SU-DHL-6 (cell line): ENCODE measurements around the gene NLGN1.

Source experiments
- H2AFZ ChIP-seq: fragments of 200-600 bp; sonication (generic); 2 replicates; pipeline ENCODE4 v1.6.1; 2014; ENCODE audit warnings: low read depth, mild to moderate bottlenecking, moderate library complexity, mixed read lengths, antibody characterized with exemption, low read length; ENCODE audit not compliant: severe bottlenecking
- H3F3A ChIP-seq: fragments of 200-600 bp; shearing (Covaris generic); 2 replicates; pipeline ENCODE4 v1.6.0; 2016; ENCODE audit warnings: antibody characterized with exemption, mild to moderate bottlenecking; ENCODE audit not compliant: insufficient read depth
- H3K27ac ChIP-seq: fragments of 200-600 bp; sonication (generic); 2 replicates; pipeline ENCODE4 v1.5.1; 2016; ENCODE audit warnings: low read depth, mild to moderate bottlenecking, low read length, moderate library complexity, mixed read lengths
- H3K27me3 ChIP-seq: fragments of 200-600 bp; sonication (generic), shearing (Covaris generic); 2 replicates; pipeline ENCODE4 v1.6.0; 2014; ENCODE audit warnings: mild to moderate bottlenecking, low read length
- H3K36me3 ChIP-seq: fragments of 200-600 bp; sonication (generic); 2 replicates; pipeline ENCODE4 v1.6.1; 2014; ENCODE audit warnings: mild to moderate bottlenecking, low read length, mixed read lengths
- H3K4me2 ChIP-seq: fragments of 300-600, 200-600 bp; shearing (Covaris generic), sonication (generic); 2 replicates; pipeline ENCODE4 v1.6.0; 2014; ENCODE audit warnings: low read length, low read depth, mild to moderate bottlenecking; ENCODE audit not compliant: poor library complexity, severe bottlenecking
- H3K4me3 ChIP-seq: fragments of 200-600 bp; sonication (generic); 2 replicates; pipeline ENCODE4 v1.5.1; 2014; ENCODE audit warnings: antibody characterized with exemption, low read length, mild to moderate bottlenecking, mixed read lengths; ENCODE audit not compliant: insufficient read depth, poor library complexity, severe bottlenecking
- H3K79me2 ChIP-seq: fragments of 200-600 bp; sonication (generic); 2 replicates; pipeline ENCODE4 v1.6.1; 2014; ENCODE audit warnings: mild to moderate bottlenecking, low read length, moderate library complexity; ENCODE audit not compliant: insufficient read depth
- H3K9ac ChIP-seq: fragments of 200-600 bp; sonication (generic); 2 replicates; pipeline ENCODE4 v1.7.0; 2014; ENCODE audit warnings: mild to moderate bottlenecking, low read length
- H3K9me2 ChIP-seq: fragments of 200-600 bp; sonication (generic); replicated peaks from 2 replicates; pipeline ENCODE4 v1.6.1; 2014; ENCODE audit warnings: low read length; ENCODE audit not compliant: insufficient read depth
- H3K9me3 ChIP-seq: fragments of 200-600 bp; sonication (generic); 2 replicates; pipeline ENCODE4 v1.6.1; 2014; ENCODE audit warnings: low read length, mixed read lengths; ENCODE audit not compliant: insufficient read depth
- H4K20me1 ChIP-seq: fragments of 200-600 bp; sonication (generic); 2 replicates; pipeline ENCODE4 v1.6.1; 2014; ENCODE audit warnings: low read depth, mild to moderate bottlenecking, antibody characterized with exemption, low read length, moderate library complexity, mixed read lengths
- EZH2phosphoT487 ChIP-seq: fragments of 200-600 bp; sonication (generic), shearing (Covaris generic); conservative IDR thresholded peaks from 2 replicates; pipeline ENCODE4 v1.6.1; 2018; ENCODE audit warnings: mild to moderate bottlenecking, antibody characterized with exemption, low read length, moderate library complexity, mixed read lengths
- TF ChIP-seq, protein P1 (sequence below): fragments of 200-600 bp; sonication (generic); IDR thresholded peaks from one replicate; pipeline ENCODE4 v1.5.1; 2017; ENCODE audit warnings: antibody characterized with exemption, mild to moderate bottlenecking, low read length, moderate library complexity; ENCODE audit not compliant: insufficient read depth, poor library complexity, severe bottlenecking

Gene NLGN1

DNA sequence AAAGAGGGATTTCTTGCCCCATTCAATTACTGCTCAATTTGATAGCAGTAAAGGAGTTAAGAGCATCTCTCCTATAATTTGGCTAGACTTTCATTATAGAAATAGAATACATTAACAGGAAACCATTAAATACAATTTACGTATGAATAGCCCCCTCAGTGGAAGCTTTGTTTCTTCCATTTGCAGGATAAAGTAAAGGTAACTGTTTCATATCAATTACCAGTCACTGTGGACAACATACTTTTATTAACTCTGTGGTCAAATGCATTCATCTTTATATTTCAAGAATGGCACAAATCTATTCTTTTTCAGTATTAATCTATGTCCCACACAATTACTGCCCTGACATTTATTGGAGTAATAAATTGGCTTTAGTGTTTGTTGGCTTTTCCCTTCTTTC is 613.4 kb downstream of the NLGN1 start:
- Histone ChIP-seq H3K4me2 (no peak overlapping the region), H3K36me3 (no peaks in the 10 kb centered on the region), H3K27me3 (no peaks in the 10 kb centered on the region), H3K9ac (no peak overlapping the region), H2AFZ (no peak overlapping the region), H3K4me3 (no peak overlapping the region), H3K79me2 (no peaks in the 10 kb centered on the region), H3K27ac (no peak overlapping the region), H3K9me3 (no peaks in the 10 kb centered on the region), H4K20me1 (no peaks in the 10 kb centered on the region), H3K9me2 (no peaks in the 10 kb centered on the region), H3F3A (no peaks in the 10 kb centered on the region)
- TF ChIP-seq, protein P1, sequence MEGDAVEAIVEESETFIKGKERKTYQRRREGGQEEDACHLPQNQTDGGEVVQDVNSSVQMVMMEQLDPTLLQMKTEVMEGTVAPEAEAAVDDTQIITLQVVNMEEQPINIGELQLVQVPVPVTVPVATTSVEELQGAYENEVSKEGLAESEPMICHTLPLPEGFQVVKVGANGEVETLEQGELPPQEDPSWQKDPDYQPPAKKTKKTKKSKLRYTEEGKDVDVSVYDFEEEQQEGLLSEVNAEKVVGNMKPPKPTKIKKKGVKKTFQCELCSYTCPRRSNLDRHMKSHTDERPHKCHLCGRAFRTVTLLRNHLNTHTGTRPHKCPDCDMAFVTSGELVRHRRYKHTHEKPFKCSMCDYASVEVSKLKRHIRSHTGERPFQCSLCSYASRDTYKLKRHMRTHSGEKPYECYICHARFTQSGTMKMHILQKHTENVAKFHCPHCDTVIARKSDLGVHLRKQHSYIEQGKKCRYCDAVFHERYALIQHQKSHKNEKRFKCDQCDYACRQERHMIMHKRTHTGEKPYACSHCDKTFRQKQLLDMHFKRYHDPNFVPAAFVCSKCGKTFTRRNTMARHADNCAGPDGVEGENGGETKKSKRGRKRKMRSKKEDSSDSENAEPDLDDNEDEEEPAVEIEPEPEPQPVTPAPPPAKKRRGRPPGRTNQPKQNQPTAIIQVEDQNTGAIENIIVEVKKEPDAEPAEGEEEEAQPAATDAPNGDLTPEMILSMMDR = no peak
- TF ChIP-seq EZH2phosphoT487 = no peak

DNA sequence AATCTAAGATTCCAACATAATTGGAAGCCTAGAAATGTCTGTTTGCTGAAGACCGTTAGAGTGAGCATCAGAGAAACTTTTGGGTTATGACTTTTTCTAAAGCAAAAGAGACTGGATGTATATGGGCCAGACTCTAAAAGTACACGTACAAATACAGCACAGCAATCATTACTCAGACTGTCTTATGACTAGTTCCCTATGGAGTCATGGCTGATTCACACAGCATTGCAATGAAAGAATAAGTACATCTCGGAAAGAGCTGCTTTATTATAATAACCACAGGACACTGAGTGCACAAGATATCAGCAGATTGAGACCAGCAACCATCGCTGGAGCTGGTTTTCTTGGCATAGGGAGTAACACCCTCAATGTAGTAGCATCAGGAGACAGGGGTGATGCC is 618.6 kb downstream of the NLGN1 start:
- no peak for TF ChIP-seq EZH2phosphoT487
- TF ChIP-seq, protein P1 = no peak
- no peaks in the 10 kb centered on the region for H3K36me3 ChIP-seq
- H3K9ac ChIP-seq = no peak overlapping the region
- no peak overlapping the region for H3K4me2 ChIP-seq
- H3K9me3 ChIP-seq = no peaks in the 10 kb centered on the region
- H3K9me2 ChIP-seq = no peaks in the 10 kb centered on the region
- no peak overlapping the region for H3K4me3 ChIP-seq
- H3F3A ChIP-seq = no peaks in the 10 kb centered on the region
- no peaks in the 10 kb centered on the region for H4K20me1 ChIP-seq
- H3K27ac ChIP-seq = no peak overlapping the region
- no peaks in the 10 kb centered on the region for H3K27me3 ChIP-seq
- no peak overlapping the region for H2AFZ ChIP-seq
- no peaks in the 10 kb centered on the region for H3K79me2 ChIP-seq

DNA sequence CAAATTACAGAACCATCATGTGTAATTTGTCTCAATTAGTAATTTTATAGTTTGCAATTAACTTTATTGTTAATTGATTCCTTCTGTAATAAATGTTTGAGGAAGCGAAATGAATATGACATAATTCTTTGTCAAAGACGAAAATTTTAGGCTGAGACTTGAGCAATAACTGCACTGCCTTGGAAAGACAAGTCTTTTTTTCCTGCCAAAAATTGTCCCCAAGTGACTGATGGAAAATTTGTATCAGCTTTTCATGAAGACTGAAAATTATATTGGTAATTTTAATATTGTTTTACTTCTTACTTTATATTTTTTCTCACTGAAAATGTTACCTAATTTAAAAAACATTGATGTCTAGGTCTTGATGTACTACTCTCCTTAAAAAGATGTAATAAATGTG is 622.6 kb downstream of the NLGN1 start:
- Histone ChIP-seq H3K79me2 (no peaks in the 10 kb centered on the region), H3K36me3 (no peaks in the 10 kb centered on the region), H4K20me1 (no peaks in the 10 kb centered on the region), H3K4me3 (no peak overlapping the region), H3K4me2 (no peak overlapping the region), H3K9me2 (no peaks in the 10 kb centered on the region), H3K27ac (no peak overlapping the region), H2AFZ (no peak overlapping the region), H3F3A (no peaks in the 10 kb centered on the region), H3K27me3 (no peaks in the 10 kb centered on the region), H3K9me3 (no peaks in the 10 kb centered on the region), H3K9ac (no peak overlapping the region)
- TF ChIP-seq, protein P1 = no peak
- TF ChIP-seq EZH2phosphoT487 = no peak
